KMS-11 (cell line): ENCODE measurements around the gene RNF150.

Experiments used
- H2AFZ ChIP-seq: fragments of 200-600 bp; sonication (generic); 2 replicates; pipeline ENCODE4 v1.6.1; 2016; ENCODE audit warnings: antibody characterized with exemption, mixed run types, low read depth
- H3K27ac ChIP-seq: fragments of 200-600 bp; sonication (generic); 2 replicates; pipeline ENCODE4 v1.6.1; 2016; ENCODE audit warnings: mild to moderate bottlenecking, mixed run types
- H3K27me3 ChIP-seq: fragments of 200-600 bp; sonication (generic); 2 replicates; pipeline ENCODE4 v1.6.1; 2017; ENCODE audit warnings: mild to moderate bottlenecking, low read depth, mixed run types, moderate library complexity; ENCODE audit not compliant: insufficient read depth
- H3K36me3 ChIP-seq: fragments of 200-600 bp; sonication (generic); 2 replicates; pipeline ENCODE4 v1.6.1; 2017; ENCODE audit warnings: mild to moderate bottlenecking, mixed run types; ENCODE audit not compliant: insufficient read depth
- H3K4me1 ChIP-seq: fragments of 200-600 bp; sonication (generic); 2 replicates; pipeline ENCODE4 v1.6.1; 2016; ENCODE audit warnings: mild to moderate bottlenecking, low read depth, mixed run types; ENCODE audit not compliant: poor library complexity, severe bottlenecking
- H3K4me2 ChIP-seq: fragments of 200-600 bp; sonication (generic); 2 replicates; pipeline ENCODE4 v1.7.0; 2016; ENCODE audit warnings: mild to moderate bottlenecking, mixed run types
- H3K4me3 ChIP-seq: fragments of 200-600 bp; sonication (generic); IDR thresholded peaks from 2 replicates; pipeline ENCODE4 v1.6.1; 2017; ENCODE audit warnings: low read depth, low read length, mixed read lengths; ENCODE audit not compliant: insufficient read depth
- H3K79me2 ChIP-seq: fragments of 200-600 bp; sonication (generic); 2 replicates; pipeline ENCODE4 v1.6.1; 2016; ENCODE audit warnings: low read depth, mixed run types; ENCODE audit not compliant: insufficient read depth
- H3K9ac ChIP-seq: fragments of 200-600 bp; sonication (generic); 2 replicates; pipeline ENCODE4 v1.6.1; 2016; ENCODE audit warnings: mild to moderate bottlenecking, mixed run types
- H4K20me1 ChIP-seq: fragments of 200-600 bp; sonication (generic); 2 replicates; pipeline ENCODE4 v1.6.1; 2016; ENCODE audit warnings: mild to moderate bottlenecking, mixed run types; ENCODE audit not compliant: insufficient read depth
- CTCF ChIP-seq: fragments of 200-600 bp; sonication (generic); conservative IDR thresholded peaks from 2 replicates; pipeline ENCODE4 v1.6.1; 2017; ENCODE audit warnings: low read depth, mild to moderate bottlenecking, antibody characterized with exemption, low read length, moderate library complexity, mixed read lengths

RNF150 gene

GRCh38 chr4:141109983-141110382, 23.3 kb downstream of the RNF150 start:
- no peak for TF ChIP-seq CTCF
- H3K27ac ChIP-seq, result no peak overlapping the region
- no peak overlapping the region for H2AFZ ChIP-seq
- H3K27me3 ChIP-seq, result no peaks in the 10 kb centered on the region
- no peak overlapping the region for H3K4me3 ChIP-seq
- H3K36me3 ChIP-seq, result no peaks in the 10 kb centered on the region
- H3K4me1 ChIP-seq, result no peaks in the 10 kb centered on the region
- H3K79me2 ChIP-seq, result no peaks in the 10 kb centered on the region
- H3K4me2 ChIP-seq, result no peak overlapping the region
- no peak overlapping the region for H3K9ac ChIP-seq
- no peaks in the 10 kb centered on the region for H4K20me1 ChIP-seq

GRCh38 chr4:141107927-141108326, 25.3 kb downstream of the RNF150 start:
- no peaks in the 10 kb centered on the region for H4K20me1 ChIP-seq
- no peak overlapping the region for H2AFZ ChIP-seq
- H3K4me2 ChIP-seq, result no peak overlapping the region
- no peak for TF ChIP-seq CTCF
- H3K36me3 ChIP-seq, result no peaks in the 10 kb centered on the region
- H3K27ac ChIP-seq, result no peak overlapping the region
- no peaks in the 10 kb centered on the region for H3K27me3 ChIP-seq
- H3K79me2 ChIP-seq, result no peaks in the 10 kb centered on the region
- no peaks in the 10 kb centered on the region for H3K4me1 ChIP-seq
- H3K9ac ChIP-seq, result no peak overlapping the region
- H3K4me3 ChIP-seq, result no peak overlapping the region

GRCh38 chr4:141102367-141102766, 30.9 kb downstream of the RNF150 start:
- H3K36me3 ChIP-seq, result no peaks in the 10 kb centered on the region
- no peaks in the 10 kb centered on the region for H3K4me1 ChIP-seq
- H2AFZ ChIP-seq, result no peak overlapping the region
- H3K4me3 ChIP-seq, result no peak overlapping the region
- no peak overlapping the region for H3K4me2 ChIP-seq
- no peak overlapping the region for H3K27ac ChIP-seq
- no peaks in the 10 kb centered on the region for H4K20me1 ChIP-seq
- no peaks in the 10 kb centered on the region for H3K79me2 ChIP-seq
- no peaks in the 10 kb centered on the region for H3K27me3 ChIP-seq
- no peak for TF ChIP-seq CTCF
- no peak overlapping the region for H3K9ac ChIP-seq

- Histone ChIP-seq H3K4me2 (no peak overlapping the region), H3K36me3 (no peaks in the 10 kb centered on the region), H3K79me2 (no peaks in the 10 kb centered on the region), H4K20me1 (no peaks in the 10 kb centered on the region), H3K9ac (no peak overlapping the region), H3K27ac (no peak overlapping the region), H3K4me1 (no peaks in the 10 kb centered on the region), H2AFZ (no peak overlapping the region), H3K4me3 (no peak overlapping the region), H3K27me3 (no peaks in the 10 kb centered on the region)
- TF ChIP-seq CTCF, result no peak
Observed at GRCh38 chr4:141101511-141101910, 31.8 kb downstream of the RNF150 start.

- TF ChIP-seq CTCF, result no peak
- Histone ChIP-seq H3K27me3 (no peaks in the 10 kb centered on the region), H3K4me1 (no peaks in the 10 kb centered on the region), H3K79me2 (no peaks in the 10 kb centered on the region), H2AFZ (no peak overlapping the region), H3K9ac (no peak overlapping the region), H3K27ac (no peak overlapping the region), H3K36me3 (no peaks in the 10 kb centered on the region), H4K20me1 (no peaks in the 10 kb centered on the region), H3K4me2 (no peak overlapping the region), H3K4me3 (no peak overlapping the region)
Observed at GRCh38 chr4:141099326-141099725, 33.9 kb downstream of the RNF150 start.
